Astrocyte (in vitro differentiated cells and primary cell): ENCODE measurements around the gene PTPRN2.

Experiments
- EZH2 ChIP-seq: IDR thresholded peaks from 2 replicates; pipeline ENCODE4 v1.6.1; 2012; ENCODE audit warnings: mild to moderate bottlenecking, low read length, inconsistent platforms; ENCODE audit not compliant: insufficient read depth
- TF ChIP-seq, protein P1 (sequence below): IDR thresholded peaks from 2 replicates; pipeline ENCODE4 v1.5.1; 2011; ENCODE audit warnings: low read depth, mild to moderate bottlenecking, inconsistent platforms, low read length, moderate library complexity; ENCODE audit not compliant: insufficient read depth

DNA sequence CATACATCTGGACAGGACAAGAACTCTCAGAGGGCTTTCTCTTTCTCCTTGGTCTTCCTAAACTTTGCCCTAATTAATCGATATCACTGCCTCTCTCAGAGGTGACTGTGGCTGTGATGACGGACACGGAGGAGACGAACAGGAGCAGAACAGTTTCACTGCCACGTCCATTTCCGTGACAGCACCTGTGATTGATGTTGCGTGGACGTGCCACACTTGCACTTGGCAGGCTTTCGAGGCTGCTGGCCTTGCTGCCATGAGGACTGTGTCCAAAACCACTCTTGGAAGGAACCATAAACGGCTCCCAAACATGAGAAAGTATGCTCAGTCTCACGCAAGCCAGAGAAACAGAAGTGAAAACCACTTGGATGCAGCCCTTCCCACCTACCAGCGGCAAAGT, 942.7 kb downstream of the PTPRN2 start:
- TF ChIP-seq, protein P1, sequence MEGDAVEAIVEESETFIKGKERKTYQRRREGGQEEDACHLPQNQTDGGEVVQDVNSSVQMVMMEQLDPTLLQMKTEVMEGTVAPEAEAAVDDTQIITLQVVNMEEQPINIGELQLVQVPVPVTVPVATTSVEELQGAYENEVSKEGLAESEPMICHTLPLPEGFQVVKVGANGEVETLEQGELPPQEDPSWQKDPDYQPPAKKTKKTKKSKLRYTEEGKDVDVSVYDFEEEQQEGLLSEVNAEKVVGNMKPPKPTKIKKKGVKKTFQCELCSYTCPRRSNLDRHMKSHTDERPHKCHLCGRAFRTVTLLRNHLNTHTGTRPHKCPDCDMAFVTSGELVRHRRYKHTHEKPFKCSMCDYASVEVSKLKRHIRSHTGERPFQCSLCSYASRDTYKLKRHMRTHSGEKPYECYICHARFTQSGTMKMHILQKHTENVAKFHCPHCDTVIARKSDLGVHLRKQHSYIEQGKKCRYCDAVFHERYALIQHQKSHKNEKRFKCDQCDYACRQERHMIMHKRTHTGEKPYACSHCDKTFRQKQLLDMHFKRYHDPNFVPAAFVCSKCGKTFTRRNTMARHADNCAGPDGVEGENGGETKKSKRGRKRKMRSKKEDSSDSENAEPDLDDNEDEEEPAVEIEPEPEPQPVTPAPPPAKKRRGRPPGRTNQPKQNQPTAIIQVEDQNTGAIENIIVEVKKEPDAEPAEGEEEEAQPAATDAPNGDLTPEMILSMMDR = no peak
- TF ChIP-seq EZH2 = no peak
